HCT116 (cell line): Measurements from ENCODE around the gene CLN6. TPM values are rescaled to one million over a fixed set of nuclear protein-coding genes. Genes with fewer than 3 reads are reported as not detected.

Experiments used
- ATAC-seq: fragments of 200-7000 bp; cut with Tn5 transposase; 2 replicates; pipeline ENCODE4 v1.9.1; 2020; ENCODE audit warnings: mild to moderate bottlenecking, moderate library complexity
- BruUV-seq: library from RNA; stranded (reverse); fragments of 400-500 nt; replicated peaks from 2 replicates; lab custom pipeline; 2021; lab: Mats Ljungman, UMichigan
- CTCF ChIA-PET: fragments of 300-600 bp; sonication (Branson Sonifier 250); formaldehyde crosslinking; loops from one replicate; lab custom pipeline; 2021; ENCODE audit warnings: antibody characterized with exemption; lab: Charles Lee
- POLR2A ChIA-PET: fragments of 300-600, 350-600 bp; sonication (Branson Sonifier 250); formaldehyde crosslinking; loops from one replicate; lab custom pipeline; 2021; ENCODE audit warnings: antibody characterized with exemption; lab: Charles Lee
- RAD21 ChIA-PET, 2 experiments: fragments of 300-600 bp; sonication (Branson Sonifier 250); formaldehyde crosslinking; loops; one replicate each; lab custom pipeline; 2023; ENCODE audit warnings: low total read pairs in 2 of 2; ENCODE audit not compliant: uncharacterized antibody in 2 of 2, unreplicated experiment in 2 of 2, low non-redundant PET in 1 of 2; lab: Charles Lee
- DNase-seq: peaks from one replicate; pipeline ENCODE4 v3.0.0-alpha.2; 2010; ENCODE audit warnings: low read depth, low spot score
- H2AFZ ChIP-seq: fragments of 200-600 bp; shearing (Covaris generic), sonication (generic); 2 replicates; pipeline ENCODE4 v1.6.1; 2017; ENCODE audit warnings: low read depth, mixed run types, mixed read lengths, antibody characterized with exemption, low read length; ENCODE audit not compliant: poor library complexity, severe bottlenecking
- H3K27ac ChIP-seq: 2 replicates; pipeline ENCODE4 v1.5.1; 2012; ENCODE audit warnings: low read depth, low read length
- H3K27me3 ChIP-seq: fragments of 200-600 bp; sonication (generic); 2 replicates; pipeline ENCODE4 v1.6.1; 2016; ENCODE audit warnings: mixed run types, low read length, mixed read lengths; ENCODE audit not compliant: insufficient read depth
- H3K36me3 ChIP-seq, 2 experiments: fragments of 200-500 bp in 1 of 2; fragments of 200-600 bp in 1 of 2; sonication (Bioruptor generic) in 1 of 2; sonication (generic) in 1 of 2; 2 replicates each; pipeline versions ENCODE4 v1.5.1 to v1.6.1; 2014 to 2016; ENCODE audit warnings: low read length in 2 of 2, inconsistent platforms in 1 of 2, mixed read lengths in 1 of 2, mixed run types in 1 of 2; ENCODE audit not compliant: insufficient read depth in 2 of 2, control insufficient read depth in 1 of 2
- H3K4me1 ChIP-seq, 2 experiments: fragments of 200-600 bp in 1 of 2; sonication (generic) in 1 of 2; 2 replicates each; pipeline versions ENCODE4 v1.5.1 to v1.6.1; 2012 to 2017; ENCODE audit warnings: low read length in 2 of 2, inconsistent platforms in 1 of 2, mild to moderate bottlenecking in 1 of 2, mixed read lengths in 1 of 2, mixed run types in 1 of 2, moderate library complexity in 1 of 2; ENCODE audit not compliant: insufficient read depth in 2 of 2, control insufficient read depth in 1 of 2
- H3K4me2 ChIP-seq: fragments of 200-600 bp; sonication (generic); 2 replicates; pipeline ENCODE4 v1.6.1; 2017; ENCODE audit warnings: mixed run types, low read length, mixed read lengths
- H3K4me3 ChIP-seq, 2 experiments: fragments of 200-600 bp in 1 of 2; sonication (generic) in 1 of 2; replicated peaks in 1 of 2; 2 replicates each; pipeline ENCODE4 v1.5.1; 2011 to 2016; ENCODE audit warnings: low read length in 2 of 2, control low read depth in 1 of 2, low read depth in 1 of 2, mild to moderate bottlenecking in 1 of 2, mixed read lengths in 1 of 2, mixed run types in 1 of 2
- H3K79me2 ChIP-seq: fragments of 200-600 bp; sonication (generic); 2 replicates; pipeline ENCODE4 v1.6.1; 2017; ENCODE audit warnings: mild to moderate bottlenecking, mixed run types, low read length, moderate library complexity, mixed read lengths; ENCODE audit not compliant: insufficient read depth
- H3K9ac ChIP-seq: fragments of 200-600 bp; sonication (generic); 2 replicates; pipeline ENCODE4 v1.6.1; 2016; ENCODE audit warnings: low read length, mixed read lengths
- H3K9me2 ChIP-seq: fragments of 200-600 bp; sonication (generic), shearing (Covaris generic); 2 replicates; pipeline ENCODE4 v1.6.1; 2017; ENCODE audit warnings: mixed run types, mild to moderate bottlenecking, moderate library complexity; ENCODE audit not compliant: insufficient read depth
- H3K9me3 ChIP-seq, 2 experiments: fragments of 200-500 bp in 1 of 2; fragments of 200-600 bp in 1 of 2; sonication (Bioruptor generic) in 1 of 2; sonication (generic) in 1 of 2; 2 replicates each; pipeline ENCODE4 v1.6.1; 2014 to 2017; ENCODE audit warnings: low read length in 2 of 2, mixed read lengths in 2 of 2, inconsistent platforms in 1 of 2, low read depth in 1 of 2, mild to moderate bottlenecking in 1 of 2, mixed run types in 1 of 2, moderate library complexity in 1 of 2; ENCODE audit not compliant: control insufficient read depth in 1 of 2, insufficient read depth in 1 of 2
- H4K20me1 ChIP-seq: fragments of 200-600 bp; sonication (generic), shearing (Covaris generic); 2 replicates; pipeline ENCODE4 v1.6.1; 2017; ENCODE audit warnings: mixed run types, mild to moderate bottlenecking, moderate library complexity; ENCODE audit not compliant: insufficient read depth
- CEBPB ChIP-seq: IDR thresholded peaks from 2 replicates; pipeline ENCODE4 v1.6.1; 2012; ENCODE audit warnings: low read depth
- ELF1 ChIP-seq: IDR thresholded peaks from 2 replicates; pipeline ENCODE4 v1.6.1; 2012; ENCODE audit warnings: low read depth, borderline replicate concordance
- EZH2 ChIP-seq: fragments of 200-600 bp; sonication (generic); IDR thresholded peaks from 2 replicates; pipeline ENCODE4 v1.6.1; 2017; ENCODE audit warnings: antibody characterized with exemption, mixed run types
- EZH2phosphoT487 ChIP-seq: fragments of 200-600 bp; IDR thresholded peaks from 2 replicates; pipeline ENCODE4 v1.6.1; 2018; ENCODE audit warnings: antibody characterized with exemption, borderline replicate concordance
- FOSL1 ChIP-seq: IDR thresholded peaks from 2 replicates; pipeline ENCODE4 v1.6.1; 2012; ENCODE audit warnings: low read depth
- JUND ChIP-seq: IDR thresholded peaks from 2 replicates; pipeline ENCODE4 v1.6.1; 2012
- POLR2AphosphoS5 ChIP-seq: IDR thresholded peaks from 2 replicates; pipeline ENCODE4 v1.6.1; 2011; ENCODE audit warnings: mild to moderate bottlenecking, low read depth, low read length, moderate library complexity
- RAD21 ChIP-seq: IDR thresholded peaks from 2 replicates; pipeline ENCODE4 v1.6.1; 2012; ENCODE audit warnings: low read depth, mild to moderate bottlenecking
- SIN3A ChIP-seq: IDR thresholded peaks from 2 replicates; pipeline ENCODE4 v1.6.1; 2012; ENCODE audit warnings: low read depth
- SP1 ChIP-seq: IDR thresholded peaks from 2 replicates; pipeline ENCODE4 v1.6.1; 2012; ENCODE audit warnings: low read depth
- SRF ChIP-seq: IDR thresholded peaks from 2 replicates; pipeline ENCODE4 v1.6.1; 2012; ENCODE audit warnings: low read depth
- YY1 ChIP-seq: IDR thresholded peaks from 2 replicates; pipeline ENCODE4 v1.6.1; 2011; ENCODE audit warnings: low read length, low read depth, moderate library complexity, mild to moderate bottlenecking; ENCODE audit not compliant: insufficient replicate concordance; ENCODE audit errors: extremely low read depth
- ZFX ChIP-seq: fragments of 450-650 bp; IDR thresholded peaks from 2 replicates; pipeline ENCODE4 v1.6.1; 2017
- ZNF274 ChIP-seq: fragments of 200-500 bp; sonication (Bioruptor generic); IDR thresholded peaks from 2 replicates; pipeline ENCODE4 v1.6.1; 2014; ENCODE audit warnings: mild to moderate bottlenecking, low read depth, low read length, inconsistent platforms
- intact Hi-C: fragments of 100-400 bp; cut with micrococcal nuclease; formaldehyde crosslinking; loops from 2 replicates; pipeline ENCODE4 v1.10.0; 2022
- total RNA-seq: library from RNA; stranded (reverse); gene quantifications from one replicate; pipeline ENCODE4 v1.2.1, GENCODE V29; 2021; ENCODE audit not compliant: unreplicated experiment
- TF ChIP-seq, protein P1 (sequence below), 3 experiments: fragments of 200-600 bp in 1 of 3; sonication (generic) in 1 of 3; IDR thresholded peaks in 2 of 3; conservative IDR thresholded peaks in 1 of 3; 2 replicates each; pipeline ENCODE4 v1.5.1; 2012 to 2017; ENCODE audit warnings: low read depth in 2 of 3, low read length in 2 of 3, antibody characterized with exemption in 1 of 3, borderline replicate concordance in 1 of 3, control low read depth in 1 of 3, mild to moderate bottlenecking in 1 of 3, mixed read lengths in 1 of 3, mixed run types in 1 of 3, moderate library complexity in 1 of 3; ENCODE audit not compliant: insufficient read depth in 1 of 3
- TF ChIP-seq, protein P2 (sequence below): IDR thresholded peaks from 2 replicates; pipeline ENCODE4 v1.6.1; 2012
- TF ChIP-seq, protein P3 (sequence below): IDR thresholded peaks from 2 replicates; pipeline ENCODE4 v1.6.1; 2012; ENCODE audit warnings: low read depth
- TF ChIP-seq, protein P4 (sequence below): IDR thresholded peaks from 2 replicates; pipeline ENCODE4 v1.6.1; 2012

The CLN6 gene
- total RNA-seq, 1 experiment from 2014 or later = 44.1 TPM

DNA sequence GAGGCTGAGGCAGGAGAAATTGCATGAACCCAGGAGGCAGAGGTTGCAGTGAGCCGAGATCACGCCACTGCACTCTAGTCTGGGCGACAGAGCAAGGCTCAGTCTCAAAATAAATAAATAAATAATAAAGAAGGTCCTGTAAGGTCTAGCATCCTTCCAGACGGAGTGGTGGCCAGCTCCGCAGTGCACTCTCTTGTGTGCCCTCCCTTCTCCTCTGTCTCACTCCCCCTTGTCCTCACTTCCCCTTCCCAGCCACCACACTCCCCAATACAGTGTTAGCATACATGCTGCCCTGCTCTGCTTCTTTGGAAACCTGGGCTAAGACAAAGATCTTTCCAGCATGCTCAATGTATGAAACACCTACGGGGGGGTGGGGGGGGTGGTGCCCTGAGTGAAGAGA, 3.4 kb upstream of the CLN6 start:
- POLR2A ChIA-PET = no interaction called here
- H3K4me2 ChIP-seq = no peak overlapping the region
- H3K9me3 ChIP-seq = no peaks in the 10 kb centered on the region
- no TSS peak for BruUV-seq
- TF ChIP-seq CEBPB (no peak), YY1 (no peak), SRF (no peak), FOSL1 (no peak), JUND (no peak), EZH2phosphoT487 (no peak), EZH2 (no peak), ELF1 (no peak), POLR2AphosphoS5 (no peak), SIN3A (no peak), ZNF274 (no peak), ZFX (no peak), SP1 (no peak), RAD21 (no peak)
- TF ChIP-seq, protein P1, sequence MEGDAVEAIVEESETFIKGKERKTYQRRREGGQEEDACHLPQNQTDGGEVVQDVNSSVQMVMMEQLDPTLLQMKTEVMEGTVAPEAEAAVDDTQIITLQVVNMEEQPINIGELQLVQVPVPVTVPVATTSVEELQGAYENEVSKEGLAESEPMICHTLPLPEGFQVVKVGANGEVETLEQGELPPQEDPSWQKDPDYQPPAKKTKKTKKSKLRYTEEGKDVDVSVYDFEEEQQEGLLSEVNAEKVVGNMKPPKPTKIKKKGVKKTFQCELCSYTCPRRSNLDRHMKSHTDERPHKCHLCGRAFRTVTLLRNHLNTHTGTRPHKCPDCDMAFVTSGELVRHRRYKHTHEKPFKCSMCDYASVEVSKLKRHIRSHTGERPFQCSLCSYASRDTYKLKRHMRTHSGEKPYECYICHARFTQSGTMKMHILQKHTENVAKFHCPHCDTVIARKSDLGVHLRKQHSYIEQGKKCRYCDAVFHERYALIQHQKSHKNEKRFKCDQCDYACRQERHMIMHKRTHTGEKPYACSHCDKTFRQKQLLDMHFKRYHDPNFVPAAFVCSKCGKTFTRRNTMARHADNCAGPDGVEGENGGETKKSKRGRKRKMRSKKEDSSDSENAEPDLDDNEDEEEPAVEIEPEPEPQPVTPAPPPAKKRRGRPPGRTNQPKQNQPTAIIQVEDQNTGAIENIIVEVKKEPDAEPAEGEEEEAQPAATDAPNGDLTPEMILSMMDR (IDR thresholded peaks at IDR 0.05 in 2 of 3, conservative IDR thresholded peaks at IDR 0.05 in 1 of 3; ENCODE audit: borderline replicate concordance in 1 of 3, insufficient read depth in 1 of 3, low read depth in 2 of 3, low read length in 2 of 3) = no peak
- TF ChIP-seq, protein P2, sequence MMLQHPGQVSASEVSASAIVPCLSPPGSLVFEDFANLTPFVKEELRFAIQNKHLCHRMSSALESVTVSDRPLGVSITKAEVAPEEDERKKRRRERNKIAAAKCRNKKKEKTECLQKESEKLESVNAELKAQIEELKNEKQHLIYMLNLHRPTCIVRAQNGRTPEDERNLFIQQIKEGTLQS = no peak
- TF ChIP-seq, protein P3, sequence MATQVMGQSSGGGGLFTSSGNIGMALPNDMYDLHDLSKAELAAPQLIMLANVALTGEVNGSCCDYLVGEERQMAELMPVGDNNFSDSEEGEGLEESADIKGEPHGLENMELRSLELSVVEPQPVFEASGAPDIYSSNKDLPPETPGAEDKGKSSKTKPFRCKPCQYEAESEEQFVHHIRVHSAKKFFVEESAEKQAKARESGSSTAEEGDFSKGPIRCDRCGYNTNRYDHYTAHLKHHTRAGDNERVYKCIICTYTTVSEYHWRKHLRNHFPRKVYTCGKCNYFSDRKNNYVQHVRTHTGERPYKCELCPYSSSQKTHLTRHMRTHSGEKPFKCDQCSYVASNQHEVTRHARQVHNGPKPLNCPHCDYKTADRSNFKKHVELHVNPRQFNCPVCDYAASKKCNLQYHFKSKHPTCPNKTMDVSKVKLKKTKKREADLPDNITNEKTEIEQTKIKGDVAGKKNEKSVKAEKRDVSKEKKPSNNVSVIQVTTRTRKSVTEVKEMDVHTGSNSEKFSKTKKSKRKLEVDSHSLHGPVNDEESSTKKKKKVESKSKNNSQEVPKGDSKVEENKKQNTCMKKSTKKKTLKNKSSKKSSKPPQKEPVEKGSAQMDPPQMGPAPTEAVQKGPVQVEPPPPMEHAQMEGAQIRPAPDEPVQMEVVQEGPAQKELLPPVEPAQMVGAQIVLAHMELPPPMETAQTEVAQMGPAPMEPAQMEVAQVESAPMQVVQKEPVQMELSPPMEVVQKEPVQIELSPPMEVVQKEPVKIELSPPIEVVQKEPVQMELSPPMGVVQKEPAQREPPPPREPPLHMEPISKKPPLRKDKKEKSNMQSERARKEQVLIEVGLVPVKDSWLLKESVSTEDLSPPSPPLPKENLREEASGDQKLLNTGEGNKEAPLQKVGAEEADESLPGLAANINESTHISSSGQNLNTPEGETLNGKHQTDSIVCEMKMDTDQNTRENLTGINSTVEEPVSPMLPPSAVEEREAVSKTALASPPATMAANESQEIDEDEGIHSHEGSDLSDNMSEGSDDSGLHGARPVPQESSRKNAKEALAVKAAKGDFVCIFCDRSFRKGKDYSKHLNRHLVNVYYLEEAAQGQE = no peak
- TF ChIP-seq, protein P4, sequence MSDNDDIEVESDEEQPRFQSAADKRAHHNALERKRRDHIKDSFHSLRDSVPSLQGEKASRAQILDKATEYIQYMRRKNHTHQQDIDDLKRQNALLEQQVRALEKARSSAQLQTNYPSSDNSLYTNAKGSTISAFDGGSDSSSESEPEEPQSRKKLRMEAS = no peak
- TF ChIP-seq, all 23 proteins: peak for 0
- Histone ChIP-seq H3K27ac (no peak overlapping the region), H3K4me3 (no peak overlapping the region), H3K79me2 (peaks cover 14% of the 10 kb centered on the region), H4K20me1 (no peaks in the 10 kb centered on the region), H3K36me3 (no peaks in the 10 kb centered on the region), H3K9ac (no peak overlapping the region), H3K9me2 (no peaks in the 10 kb centered on the region), H3K27me3 (no peaks in the 10 kb centered on the region), H3K4me1 (peaks cover 6 to 23% of the 10 kb centered on the region in 2 experiments; a peak in 3 of 4 replicates), H2AFZ (no peak overlapping the region)
- ChIA-PET CTCF (no interaction called here), RAD21 (no interaction called here)
- intact Hi-C loops = no loop called here
- ATAC-seq (no peak), DNase-seq (no peak)
